GM23338 (cell line): ENCODE measurements around the gene ALDH5A1. TPM values are rescaled to one million over a fixed set of nuclear protein-coding genes. Genes with fewer than 3 reads are reported as not detected.

Experiments
- ATAC-seq: fragments of 200-7000 bp; cut with Tn5 transposase; 3 replicates; pipeline ENCODE4 v1.9.1; 2020
- DNase-seq: peaks from one replicate; pipeline ENCODE4 v3.0.0-alpha.2; 2015; ENCODE audit warnings: low spot score
- H2AFZ ChIP-seq: fragments of 200-600 bp; sonication (generic); 2 replicates; pipeline ENCODE4 v1.8.0; 2016; ENCODE audit warnings: antibody characterized with exemption, mild to moderate bottlenecking, moderate library complexity
- H3F3A ChIP-seq: fragments of 200-600 bp; sonication (generic); replicated peaks from 2 replicates; pipeline ENCODE4 v1.8.0; 2017; ENCODE audit warnings: antibody characterized with exemption, mixed run types, low read depth
- H3K27ac ChIP-seq: fragments of 200-600 bp; sonication (generic); 2 replicates; pipeline ENCODE4 v1.6.1; 2016; ENCODE audit warnings: low read depth
- H3K27me3 ChIP-seq: fragments of 200-600 bp; sonication (generic); 2 replicates; pipeline ENCODE4 v1.8.0; 2016; ENCODE audit warnings: mild to moderate bottlenecking, mixed run types, moderate library complexity; ENCODE audit not compliant: insufficient read depth
- H3K36me3 ChIP-seq: fragments of 200-600 bp; sonication (generic); 2 replicates; pipeline ENCODE4 v1.8.0; 2016; ENCODE audit warnings: mild to moderate bottlenecking; ENCODE audit not compliant: insufficient read depth
- H3K4me1 ChIP-seq: fragments of 200-600 bp; sonication (generic); 2 replicates; pipeline ENCODE4 v1.8.0; 2016; ENCODE audit warnings: mild to moderate bottlenecking, moderate library complexity; ENCODE audit not compliant: insufficient read depth
- H3K4me2 ChIP-seq: fragments of 200-600 bp; sonication (generic); 2 replicates; pipeline ENCODE4 v1.7.1; 2017; ENCODE audit warnings: mixed run types
- H3K4me3 ChIP-seq: fragments of 200-600 bp; sonication (generic); 2 replicates; pipeline ENCODE4 v1.6.1; 2016; ENCODE audit warnings: mixed run types
- H3K79me2 ChIP-seq: fragments of 200-600 bp; sonication (generic); replicated peaks from 2 replicates; pipeline ENCODE4 v1.8.0; 2017; ENCODE audit warnings: mild to moderate bottlenecking; ENCODE audit not compliant: insufficient read depth
- H3K9me2 ChIP-seq: fragments of 200-600 bp; sonication (generic); 2 replicates; pipeline ENCODE4 v1.8.0; 2017; ENCODE audit not compliant: insufficient read depth
- H4K20me1 ChIP-seq: fragments of 200-600 bp; sonication (generic); replicated peaks from 2 replicates; pipeline ENCODE4 v1.8.0; 2017; ENCODE audit warnings: mild to moderate bottlenecking; ENCODE audit not compliant: insufficient read depth
- H3K27ac Mint-ChIP-seq: 2 replicates; pipeline ENCODE4 v1.8.0; 2020; ENCODE audit warnings: inconsistent platforms, mild to moderate bottlenecking, moderate library complexity, mixed read lengths
- H3K27me3 Mint-ChIP-seq: 3 replicates; pipeline ENCODE4 v1.8.0; 2022; ENCODE audit warnings: low read depth, mild to moderate bottlenecking, moderate library complexity, mixed read lengths, inconsistent platforms; ENCODE audit not compliant: insufficient read depth, poor library complexity
- H3K36me3 Mint-ChIP-seq: 3 replicates; pipeline ENCODE4 v1.8.0; 2021; ENCODE audit warnings: low read depth, mild to moderate bottlenecking, inconsistent platforms, moderate library complexity, mixed read lengths
- H3K4me1 Mint-ChIP-seq: 3 replicates; pipeline ENCODE4 v1.8.0; 2020; ENCODE audit warnings: mild to moderate bottlenecking, inconsistent platforms, mixed read lengths
- H3K4me3 Mint-ChIP-seq: 3 replicates; pipeline ENCODE4 v1.8.0; 2021; ENCODE audit warnings: moderate library complexity, mild to moderate bottlenecking, inconsistent platforms, mixed read lengths
- H3K9me3 Mint-ChIP-seq: 3 replicates; pipeline ENCODE4 v1.8.0; 2020; ENCODE audit warnings: moderate library complexity, mild to moderate bottlenecking, inconsistent platforms, mixed read lengths
- CREB1 ChIP-seq: fragments of 250-450 bp; sonication (Bioruptor Pico); IDR thresholded peaks from 2 replicates; pipeline ENCODE4 v1.5.0; 2020; ENCODE audit warnings: low read depth, mild to moderate bottlenecking, moderate library complexity
- EZH2 ChIP-seq: fragments of 200-600 bp; sonication (generic); IDR thresholded peaks from one replicate; pipeline ENCODE4 v1.8.0; 2017; ENCODE audit warnings: antibody characterized with exemption, mild to moderate bottlenecking, low read depth; ENCODE audit not compliant: unreplicated experiment
- EZH2phosphoT487 ChIP-seq: fragments of 200-600 bp; sonication (generic); IDR thresholded peaks from one replicate; pipeline ENCODE4 v1.8.1; 2018; ENCODE audit warnings: antibody characterized with exemption; ENCODE audit not compliant: unreplicated experiment
- JUNB ChIP-seq: IDR thresholded peaks from one replicate; pipeline ENCODE4 v1.6.1; 2016; ENCODE audit warnings: antibody characterized with exemption; ENCODE audit not compliant: unreplicated experiment
- NANOG ChIP-seq: IDR thresholded peaks from 2 replicates; pipeline ENCODE4 v1.6.1; 2016; ENCODE audit warnings: antibody characterized with exemption, borderline replicate concordance
- STAT1 ChIP-seq: IDR thresholded peaks from one replicate; pipeline ENCODE4 v1.6.1; 2016; ENCODE audit warnings: antibody characterized with exemption; ENCODE audit not compliant: unreplicated experiment
- ZNF114 ChIP-seq: fragments of 250-450 bp; sonication (Bioruptor Pico); IDR thresholded peaks from 2 replicates; pipeline ENCODE4 v1.5.0; 2020; ENCODE audit warnings: mild to moderate bottlenecking, moderate library complexity
- ZNF331 ChIP-seq: fragments of 250-450 bp; sonication (Bioruptor Pico); IDR thresholded peaks from 2 replicates; pipeline ENCODE4 v1.5.0; 2020; ENCODE audit warnings: low read depth, mild to moderate bottlenecking, moderate library complexity
- polyA plus RNA-seq: library from polyadenylated mRNA; unstranded; fragments of >200 nt; fragmentation: Nextera tagmentation; extraction: Ambion mirVana; gene quantifications from 2 replicates; pipeline ENCODE4 v1.2.1, GENCODE V29; 2016
- total RNA-seq: library from RNA; depleted of rRNA; stranded (reverse); fragments of >200 nt; shearing (Covaris generic); gene quantifications from 2 replicates; pipeline ENCODE4 v1.2.3, GENCODE V29; 2014
- TF ChIP-seq, protein P1 (sequence below): IDR thresholded peaks from 2 replicates; pipeline ENCODE4 v1.6.1; 2016; ENCODE audit warnings: antibody characterized with exemption
- TF ChIP-seq, protein P2 (sequence below), 2 experiments: fragments of 200-600 bp in 1 of 2; sonication (generic) in 1 of 2; conservative IDR thresholded peaks; 2 replicates each; pipeline versions ENCODE4 v1.5.1 to v1.6.1; 2016 to 2017; ENCODE audit warnings: antibody characterized with exemption in 2 of 2, low read depth in 2 of 2, mild to moderate bottlenecking in 2 of 2, moderate library complexity in 1 of 2
- TF ChIP-seq, protein P3 (sequence below): IDR thresholded peaks from one replicate; pipeline ENCODE4 v1.6.1; 2018; ENCODE audit warnings: antibody characterized with exemption; ENCODE audit not compliant: unreplicated experiment
- TF ChIP-seq, protein P4 (sequence below): fragments of 250-450 bp; sonication (Bioruptor Pico); IDR thresholded peaks from 2 replicates; pipeline ENCODE4 v1.5.0; 2020; ENCODE audit warnings: mild to moderate bottlenecking, moderate library complexity

The ALDH5A1 gene
- total and polyA plus RNA-seq, 2 experiments from 2014 or later, result 3.1 to 5.2 TPM

DNA sequence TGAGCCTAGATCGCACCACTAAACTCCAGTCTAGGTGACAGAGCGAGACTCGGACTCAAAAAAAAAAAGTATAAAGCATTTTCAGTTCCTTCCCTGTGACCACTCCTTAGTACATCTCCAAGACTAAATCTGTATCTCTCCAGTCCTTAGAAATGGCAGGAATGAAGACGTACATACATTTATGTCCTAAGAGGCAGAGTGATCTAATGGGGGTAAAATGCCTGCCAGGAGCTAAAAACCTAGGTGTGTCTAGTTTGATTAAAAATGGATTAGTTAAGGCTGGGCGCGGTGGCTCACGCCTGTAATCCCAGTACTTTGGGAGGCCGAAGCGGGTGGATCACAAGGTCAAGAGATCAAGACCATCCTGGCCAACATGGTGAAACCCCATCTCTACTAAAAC, 70.4 kb downstream of the ALDH5A1 start (continued):
- no peak for TF ChIP-seq CREB1
- TF ChIP-seq, protein P1, sequence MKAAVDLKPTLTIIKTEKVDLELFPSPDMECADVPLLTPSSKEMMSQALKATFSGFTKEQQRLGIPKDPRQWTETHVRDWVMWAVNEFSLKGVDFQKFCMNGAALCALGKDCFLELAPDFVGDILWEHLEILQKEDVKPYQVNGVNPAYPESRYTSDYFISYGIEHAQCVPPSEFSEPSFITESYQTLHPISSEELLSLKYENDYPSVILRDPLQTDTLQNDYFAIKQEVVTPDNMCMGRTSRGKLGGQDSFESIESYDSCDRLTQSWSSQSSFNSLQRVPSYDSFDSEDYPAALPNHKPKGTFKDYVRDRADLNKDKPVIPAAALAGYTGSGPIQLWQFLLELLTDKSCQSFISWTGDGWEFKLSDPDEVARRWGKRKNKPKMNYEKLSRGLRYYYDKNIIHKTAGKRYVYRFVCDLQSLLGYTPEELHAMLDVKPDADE, result no peak
- TF ChIP-seq, protein P2, sequence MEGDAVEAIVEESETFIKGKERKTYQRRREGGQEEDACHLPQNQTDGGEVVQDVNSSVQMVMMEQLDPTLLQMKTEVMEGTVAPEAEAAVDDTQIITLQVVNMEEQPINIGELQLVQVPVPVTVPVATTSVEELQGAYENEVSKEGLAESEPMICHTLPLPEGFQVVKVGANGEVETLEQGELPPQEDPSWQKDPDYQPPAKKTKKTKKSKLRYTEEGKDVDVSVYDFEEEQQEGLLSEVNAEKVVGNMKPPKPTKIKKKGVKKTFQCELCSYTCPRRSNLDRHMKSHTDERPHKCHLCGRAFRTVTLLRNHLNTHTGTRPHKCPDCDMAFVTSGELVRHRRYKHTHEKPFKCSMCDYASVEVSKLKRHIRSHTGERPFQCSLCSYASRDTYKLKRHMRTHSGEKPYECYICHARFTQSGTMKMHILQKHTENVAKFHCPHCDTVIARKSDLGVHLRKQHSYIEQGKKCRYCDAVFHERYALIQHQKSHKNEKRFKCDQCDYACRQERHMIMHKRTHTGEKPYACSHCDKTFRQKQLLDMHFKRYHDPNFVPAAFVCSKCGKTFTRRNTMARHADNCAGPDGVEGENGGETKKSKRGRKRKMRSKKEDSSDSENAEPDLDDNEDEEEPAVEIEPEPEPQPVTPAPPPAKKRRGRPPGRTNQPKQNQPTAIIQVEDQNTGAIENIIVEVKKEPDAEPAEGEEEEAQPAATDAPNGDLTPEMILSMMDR (conservative IDR thresholded peaks at IDR 0.05; ENCODE audit: low read depth in 2 of 2), result no peak
- TF ChIP-seq, protein P3, sequence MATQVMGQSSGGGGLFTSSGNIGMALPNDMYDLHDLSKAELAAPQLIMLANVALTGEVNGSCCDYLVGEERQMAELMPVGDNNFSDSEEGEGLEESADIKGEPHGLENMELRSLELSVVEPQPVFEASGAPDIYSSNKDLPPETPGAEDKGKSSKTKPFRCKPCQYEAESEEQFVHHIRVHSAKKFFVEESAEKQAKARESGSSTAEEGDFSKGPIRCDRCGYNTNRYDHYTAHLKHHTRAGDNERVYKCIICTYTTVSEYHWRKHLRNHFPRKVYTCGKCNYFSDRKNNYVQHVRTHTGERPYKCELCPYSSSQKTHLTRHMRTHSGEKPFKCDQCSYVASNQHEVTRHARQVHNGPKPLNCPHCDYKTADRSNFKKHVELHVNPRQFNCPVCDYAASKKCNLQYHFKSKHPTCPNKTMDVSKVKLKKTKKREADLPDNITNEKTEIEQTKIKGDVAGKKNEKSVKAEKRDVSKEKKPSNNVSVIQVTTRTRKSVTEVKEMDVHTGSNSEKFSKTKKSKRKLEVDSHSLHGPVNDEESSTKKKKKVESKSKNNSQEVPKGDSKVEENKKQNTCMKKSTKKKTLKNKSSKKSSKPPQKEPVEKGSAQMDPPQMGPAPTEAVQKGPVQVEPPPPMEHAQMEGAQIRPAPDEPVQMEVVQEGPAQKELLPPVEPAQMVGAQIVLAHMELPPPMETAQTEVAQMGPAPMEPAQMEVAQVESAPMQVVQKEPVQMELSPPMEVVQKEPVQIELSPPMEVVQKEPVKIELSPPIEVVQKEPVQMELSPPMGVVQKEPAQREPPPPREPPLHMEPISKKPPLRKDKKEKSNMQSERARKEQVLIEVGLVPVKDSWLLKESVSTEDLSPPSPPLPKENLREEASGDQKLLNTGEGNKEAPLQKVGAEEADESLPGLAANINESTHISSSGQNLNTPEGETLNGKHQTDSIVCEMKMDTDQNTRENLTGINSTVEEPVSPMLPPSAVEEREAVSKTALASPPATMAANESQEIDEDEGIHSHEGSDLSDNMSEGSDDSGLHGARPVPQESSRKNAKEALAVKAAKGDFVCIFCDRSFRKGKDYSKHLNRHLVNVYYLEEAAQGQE, result no peak
- no peak for TF ChIP-seq ZNF331 (CRISPR knock-in tag)

DNA sequence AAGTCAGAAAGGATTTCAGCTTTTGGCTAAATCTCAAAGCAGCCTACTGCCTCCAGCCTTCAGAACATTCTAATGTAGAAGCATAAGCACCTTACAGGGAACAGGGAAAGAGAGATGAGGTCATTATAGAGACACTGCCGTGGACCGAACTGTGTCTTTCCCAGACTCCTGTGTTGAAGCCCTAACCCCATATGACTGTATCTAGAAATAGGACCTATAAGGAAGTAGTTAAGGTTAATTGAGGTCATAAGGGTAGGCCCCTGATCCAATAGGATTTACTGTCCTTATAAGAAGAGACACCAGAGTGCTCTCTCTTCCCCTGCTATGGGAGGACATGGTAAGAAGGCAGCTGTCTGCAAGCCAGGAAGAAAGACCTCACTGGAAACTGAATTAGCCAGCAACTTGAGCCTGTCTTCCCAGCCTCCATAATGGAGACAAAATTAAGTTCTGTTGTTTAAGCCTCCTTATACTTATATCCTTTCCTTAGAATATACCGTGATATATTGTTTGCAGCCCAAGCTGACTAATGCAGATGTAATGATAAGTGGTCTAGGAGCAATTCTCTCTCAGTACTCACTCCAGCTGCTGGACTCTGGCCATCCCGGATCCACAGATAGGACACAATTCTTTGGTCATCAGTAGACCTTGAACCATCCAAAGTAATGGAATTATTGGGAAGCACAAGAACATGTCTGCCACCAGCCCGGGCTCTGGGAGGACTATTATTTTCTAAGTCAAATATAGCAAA, 71.4 kb downstream of the ALDH5A1 start:
- Histone ChIP-seq H3F3A (no peaks in the 10 kb centered on the region), H3K4me1 (no peaks in the 10 kb centered on the region), H4K20me1 (no peaks in the 10 kb centered on the region), H3K27me3 (no peaks in the 10 kb centered on the region), H2AFZ (no peak overlapping the region), H3K4me3 (no peak overlapping the region), H3K79me2 (no peaks in the 10 kb centered on the region), H3K36me3 (no peaks in the 10 kb centered on the region), H3K4me2 (no peak overlapping the region), H3K27ac (no peak overlapping the region), H3K9me2 (no peaks in the 10 kb centered on the region)
- no peak overlapping the region for H3K4me3 Mint-ChIP-seq
- ATAC-seq, result no peak
- H3K36me3 Mint-ChIP-seq, result no peaks in the 10 kb centered on the region
- no peaks in the 10 kb centered on the region for H3K4me1 Mint-ChIP-seq
- H3K27me3 Mint-ChIP-seq, result peaks cover 4% of the 10 kb centered on the region
- DNase-seq, result no peak
- no peak overlapping the region for H3K27ac Mint-ChIP-seq
- no peaks in the 10 kb centered on the region for H3K9me3 Mint-ChIP-seq
- no peak for TF ChIP-seq STAT1
- no peak for TF ChIP-seq JUNB
- no peak for TF ChIP-seq ZNF114 (CRISPR knock-in tag)
- TF ChIP-seq EZH2phosphoT487, result no peak
- no peak for TF ChIP-seq ZNF331 (CRISPR knock-in tag)
- TF ChIP-seq, protein P4, sequence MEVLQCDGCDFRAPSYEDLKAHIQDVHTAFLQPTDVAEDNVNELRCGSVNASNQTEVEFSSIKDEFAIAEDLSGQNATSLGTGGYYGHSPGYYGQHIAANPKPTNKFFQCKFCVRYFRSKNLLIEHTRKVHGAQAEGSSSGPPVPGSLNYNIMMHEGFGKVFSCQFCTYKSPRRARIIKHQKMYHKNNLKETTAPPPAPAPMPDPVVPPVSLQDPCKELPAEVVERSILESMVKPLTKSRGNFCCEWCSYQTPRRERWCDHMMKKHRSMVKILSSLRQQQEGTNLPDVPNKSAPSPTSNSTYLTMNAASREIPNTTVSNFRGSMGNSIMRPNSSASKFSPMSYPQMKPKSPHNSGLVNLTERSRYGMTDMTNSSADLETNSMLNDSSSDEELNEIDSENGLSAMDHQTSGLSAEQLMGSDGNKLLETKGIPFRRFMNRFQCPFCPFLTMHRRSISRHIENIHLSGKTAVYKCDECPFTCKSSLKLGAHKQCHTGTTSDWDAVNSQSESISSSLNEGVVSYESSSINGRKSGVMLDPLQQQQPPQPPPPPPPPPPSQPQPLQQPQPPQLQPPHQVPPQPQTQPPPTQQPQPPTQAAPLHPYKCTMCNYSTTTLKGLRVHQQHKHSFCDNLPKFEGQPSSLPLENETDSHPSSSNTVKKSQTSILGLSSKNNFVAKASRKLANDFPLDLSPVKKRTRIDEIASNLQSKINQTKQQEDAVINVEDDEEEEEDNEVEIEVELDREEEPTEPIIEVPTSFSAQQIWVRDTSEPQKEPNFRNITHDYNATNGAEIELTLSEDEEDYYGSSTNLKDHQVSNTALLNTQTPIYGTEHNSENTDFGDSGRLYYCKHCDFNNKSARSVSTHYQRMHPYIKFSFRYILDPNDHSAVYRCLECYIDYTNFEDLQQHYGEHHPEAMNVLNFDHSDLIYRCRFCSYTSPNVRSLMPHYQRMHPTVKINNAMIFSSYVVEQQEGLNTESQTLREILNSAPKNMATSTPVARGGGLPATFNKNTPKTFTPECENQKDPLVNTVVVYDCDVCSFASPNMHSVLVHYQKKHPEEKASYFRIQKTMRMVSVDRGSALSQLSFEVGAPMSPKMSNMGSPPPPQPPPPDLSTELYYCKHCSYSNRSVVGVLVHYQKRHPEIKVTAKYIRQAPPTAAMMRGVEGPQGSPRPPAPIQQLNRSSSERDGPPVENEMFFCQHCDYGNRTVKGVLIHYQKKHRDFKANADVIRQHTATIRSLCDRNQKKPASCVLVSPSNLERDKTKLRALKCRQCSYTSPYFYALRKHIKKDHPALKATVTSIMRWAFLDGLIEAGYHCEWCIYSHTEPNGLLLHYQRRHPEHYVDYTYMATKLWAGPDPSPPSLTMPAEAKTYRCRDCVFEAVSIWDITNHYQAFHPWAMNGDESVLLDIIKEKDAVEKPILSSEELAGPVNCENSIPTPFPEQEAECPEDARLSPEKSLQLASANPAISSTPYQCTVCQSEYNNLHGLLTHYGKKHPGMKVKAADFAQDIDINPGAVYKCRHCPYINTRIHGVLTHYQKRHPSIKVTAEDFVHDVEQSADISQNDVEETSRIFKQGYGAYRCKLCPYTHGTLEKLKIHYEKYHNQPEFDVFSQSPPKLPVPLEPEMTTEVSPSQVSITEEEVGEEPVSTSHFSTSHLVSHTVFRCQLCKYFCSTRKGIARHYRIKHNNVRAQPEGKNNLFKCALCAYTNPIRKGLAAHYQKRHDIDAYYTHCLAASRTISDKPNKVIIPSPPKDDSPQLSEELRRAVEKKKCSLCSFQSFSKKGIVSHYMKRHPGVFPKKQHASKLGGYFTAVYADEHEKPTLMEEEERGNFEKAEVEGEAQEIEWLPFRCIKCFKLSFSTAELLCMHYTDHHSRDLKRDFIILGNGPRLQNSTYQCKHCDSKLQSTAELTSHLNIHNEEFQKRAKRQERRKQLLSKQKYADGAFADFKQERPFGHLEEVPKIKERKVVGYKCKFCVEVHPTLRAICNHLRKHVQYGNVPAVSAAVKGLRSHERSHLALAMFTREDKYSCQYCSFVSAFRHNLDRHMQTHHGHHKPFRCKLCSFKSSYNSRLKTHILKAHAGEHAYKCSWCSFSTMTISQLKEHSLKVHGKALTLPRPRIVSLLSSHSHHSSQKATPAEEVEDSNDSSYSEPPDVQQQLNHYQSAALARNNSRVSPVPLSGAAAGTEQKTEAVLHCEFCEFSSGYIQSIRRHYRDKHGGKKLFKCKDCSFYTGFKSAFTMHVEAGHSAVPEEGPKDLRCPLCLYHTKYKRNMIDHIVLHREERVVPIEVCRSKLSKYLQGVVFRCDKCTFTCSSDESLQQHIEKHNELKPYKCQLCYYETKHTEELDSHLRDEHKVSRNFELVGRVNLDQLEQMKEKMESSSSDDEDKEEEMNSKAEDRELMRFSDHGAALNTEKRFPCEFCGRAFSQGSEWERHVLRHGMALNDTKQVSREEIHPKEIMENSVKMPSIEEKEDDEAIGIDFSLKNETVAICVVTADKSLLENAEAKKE (CRISPR knock-in tag), result no peak
- TF ChIP-seq NANOG, result no peak
- no peak for TF ChIP-seq CREB1
- no peak for TF ChIP-seq EZH2
